ENCODE measurements around the gene EIF2B2.
A peak's percentile ranks its signal among the peaks of the same experiment; 100 is the strongest.
"Not testable (repeated sequence)": the region's sequence is repeated elsewhere in the genome, so short reads cannot be mapped to it uniquely, and the experiment has no call there.

The EIF2B2 gene

DNA sequence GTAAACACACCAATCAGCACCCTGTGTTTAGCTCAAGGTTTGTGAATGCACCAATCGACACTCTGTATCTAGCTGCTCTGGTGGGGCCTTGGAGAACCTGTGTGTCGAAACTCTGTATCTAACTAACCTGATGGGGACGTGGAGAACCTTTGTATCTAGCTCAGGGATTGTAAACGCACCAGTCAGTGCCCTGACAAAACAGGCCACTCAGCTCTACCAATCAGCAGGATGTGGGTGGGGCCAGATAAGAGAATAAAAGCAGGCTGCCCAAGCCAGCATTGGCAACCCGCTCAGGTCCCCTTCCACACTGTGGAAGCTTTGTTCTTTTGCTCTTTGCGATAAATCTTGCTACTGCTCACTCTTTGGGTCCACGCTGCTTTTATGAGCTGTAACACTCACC is 6.9 kb upstream of the EIF2B2 start:
- DNase-seq (ENCODE audit: low read depth): not testable (repeated sequence)

DNA sequence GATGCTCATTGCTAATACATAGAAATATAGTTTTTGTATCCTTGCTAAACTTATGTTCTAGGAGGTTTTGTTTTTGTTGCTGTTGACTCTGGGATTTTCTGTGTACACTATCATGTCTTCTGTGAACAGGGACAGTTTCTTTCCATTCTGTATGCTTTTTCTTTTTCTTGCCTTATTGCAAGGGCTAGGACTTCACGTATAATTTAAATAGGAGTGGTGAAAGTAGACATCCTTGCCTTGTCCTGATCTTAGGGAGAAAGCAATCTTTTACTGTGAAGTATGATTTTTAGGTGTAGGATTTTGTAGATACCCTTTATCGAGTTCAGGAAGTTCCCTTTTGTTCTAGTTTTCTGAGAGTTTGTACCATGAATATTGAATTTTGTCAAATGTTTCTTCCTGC is 1.5 kb upstream of the EIF2B2 start:
- no peak for DNase-seq (ENCODE audit: low read depth)

DNA sequence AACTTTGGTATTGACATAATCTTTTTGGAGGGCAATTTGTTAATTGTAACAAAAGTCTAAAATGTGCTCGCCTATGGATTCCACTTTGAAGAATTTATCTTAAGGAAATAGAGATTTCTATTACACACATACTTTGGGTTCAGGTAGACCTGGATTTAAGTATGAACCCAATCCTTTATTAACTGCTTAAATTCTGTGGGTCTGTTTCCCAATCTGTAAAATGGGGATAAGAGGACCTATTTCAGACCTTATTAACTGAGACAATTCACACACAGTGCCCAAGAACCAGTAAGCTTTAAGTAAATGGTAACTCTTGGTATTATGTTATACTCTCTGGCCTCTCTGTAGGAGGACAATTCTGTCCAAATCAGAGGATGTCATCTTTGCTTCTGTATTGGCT is 822 bp upstream of the EIF2B2 start:
- no peak for DNase-seq (ENCODE audit: low read depth)

DNA sequence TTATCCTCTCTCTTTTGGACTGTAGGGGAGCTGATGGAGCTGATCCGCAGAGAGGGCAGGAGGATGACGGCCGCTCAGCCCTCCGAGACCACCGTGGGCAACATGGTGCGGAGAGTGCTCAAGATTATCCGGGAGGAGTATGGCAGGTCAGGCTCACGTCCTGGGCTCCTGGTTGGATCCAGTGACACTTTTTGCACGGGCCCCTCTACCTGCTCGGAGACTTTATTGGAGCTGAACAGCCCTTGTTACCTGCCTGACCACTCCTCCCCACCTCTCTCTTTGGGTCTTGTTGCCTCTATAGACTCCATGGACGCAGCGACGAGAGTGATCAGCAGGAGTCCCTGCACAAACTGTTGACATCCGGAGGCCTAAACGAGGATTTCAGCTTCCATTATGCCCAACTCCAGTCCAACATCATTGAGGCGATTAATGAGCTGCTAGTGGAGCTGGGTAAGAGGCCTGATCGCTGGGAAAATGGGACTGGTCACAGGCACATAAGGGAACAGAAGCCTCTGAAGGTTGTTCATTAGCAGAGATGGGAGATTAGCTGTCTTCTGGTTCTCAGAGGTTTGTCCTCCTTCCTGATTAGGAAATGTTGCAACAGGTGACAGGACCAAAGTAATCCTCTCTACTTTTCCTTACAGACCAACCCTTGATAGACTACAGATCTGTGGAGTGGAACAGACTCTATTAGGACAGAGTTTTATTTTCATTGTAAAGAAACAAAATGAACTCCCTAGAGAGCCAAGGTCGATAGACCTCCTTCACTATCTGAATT is 718 bp downstream of the EIF2B2 start:
- peak; percentile 27 for DNase-seq (ENCODE audit: low read depth)

DNA sequence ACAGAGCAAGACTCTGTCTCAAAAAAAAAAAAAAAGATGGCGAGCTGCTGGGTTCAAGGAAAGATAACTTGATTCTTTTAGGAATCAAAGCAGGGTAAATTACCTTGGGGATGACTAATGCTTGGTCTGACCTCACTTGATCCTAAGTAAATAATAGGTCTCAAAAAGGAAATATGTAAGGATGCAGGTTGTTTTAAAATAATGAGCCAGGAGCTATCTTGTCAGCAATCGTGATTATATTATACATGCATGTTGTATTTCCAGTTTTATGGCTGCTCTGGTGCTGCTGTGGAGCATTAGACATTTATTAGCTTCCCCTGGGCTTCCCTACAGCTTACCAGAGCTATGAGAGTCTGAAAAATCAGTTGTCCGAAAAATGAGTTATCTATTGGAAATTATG is 2.6 kb downstream of the EIF2B2 start:
- no peak for DNase-seq (ENCODE audit: low read depth)

DNA sequence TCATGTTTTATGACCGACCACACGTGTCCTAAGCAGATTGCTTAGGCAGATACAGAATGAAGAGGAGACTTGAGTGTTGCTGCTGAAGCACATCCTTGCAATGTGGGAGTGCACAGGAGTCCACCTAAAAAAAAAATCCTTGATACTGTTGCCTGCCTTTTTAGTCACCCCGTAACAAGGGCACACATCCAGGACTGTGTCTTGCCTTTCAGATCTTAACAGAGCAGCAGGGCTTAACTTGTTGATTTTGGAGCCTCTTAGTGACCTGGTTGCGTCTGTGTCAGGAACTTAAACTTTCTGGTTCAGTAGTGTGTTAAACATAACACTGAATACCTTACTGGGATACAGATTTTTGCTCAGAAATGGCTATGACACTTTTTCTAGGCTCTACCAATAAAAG is 6.5 kb downstream of the EIF2B2 start:
- no peak for DNase-seq (ENCODE audit: low read depth)

DNA sequence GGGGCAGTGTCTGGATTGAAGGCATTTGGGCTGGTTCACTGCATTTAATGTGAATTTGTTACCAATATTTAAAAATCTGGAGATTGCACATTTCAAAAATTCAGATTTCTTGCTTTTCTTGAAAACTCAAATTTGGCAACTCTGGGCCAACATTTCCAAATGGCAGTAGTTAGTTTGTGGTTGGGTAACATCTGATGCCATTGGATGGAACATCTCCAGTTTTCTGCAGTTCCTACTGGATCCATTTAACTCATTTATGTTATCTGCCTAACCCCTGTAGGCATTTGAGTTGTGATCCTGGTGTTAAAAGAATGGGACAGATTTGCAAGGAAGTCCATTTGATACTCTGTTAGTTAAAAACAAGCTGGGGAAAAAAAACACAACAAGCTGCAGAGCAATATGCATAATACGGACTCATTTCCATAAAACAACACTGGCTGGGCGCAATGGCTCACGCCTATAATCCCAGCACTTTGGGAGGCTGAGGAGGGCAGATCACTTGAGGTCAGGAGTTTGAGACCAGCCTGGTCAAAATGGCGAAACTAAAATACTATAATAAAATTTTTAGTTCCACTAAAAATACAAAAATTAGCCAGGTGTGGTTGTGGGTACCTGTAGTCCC is 7.9 kb downstream of the EIF2B2 start:
- DNase-seq (ENCODE audit: low read depth): no peak

DNA sequence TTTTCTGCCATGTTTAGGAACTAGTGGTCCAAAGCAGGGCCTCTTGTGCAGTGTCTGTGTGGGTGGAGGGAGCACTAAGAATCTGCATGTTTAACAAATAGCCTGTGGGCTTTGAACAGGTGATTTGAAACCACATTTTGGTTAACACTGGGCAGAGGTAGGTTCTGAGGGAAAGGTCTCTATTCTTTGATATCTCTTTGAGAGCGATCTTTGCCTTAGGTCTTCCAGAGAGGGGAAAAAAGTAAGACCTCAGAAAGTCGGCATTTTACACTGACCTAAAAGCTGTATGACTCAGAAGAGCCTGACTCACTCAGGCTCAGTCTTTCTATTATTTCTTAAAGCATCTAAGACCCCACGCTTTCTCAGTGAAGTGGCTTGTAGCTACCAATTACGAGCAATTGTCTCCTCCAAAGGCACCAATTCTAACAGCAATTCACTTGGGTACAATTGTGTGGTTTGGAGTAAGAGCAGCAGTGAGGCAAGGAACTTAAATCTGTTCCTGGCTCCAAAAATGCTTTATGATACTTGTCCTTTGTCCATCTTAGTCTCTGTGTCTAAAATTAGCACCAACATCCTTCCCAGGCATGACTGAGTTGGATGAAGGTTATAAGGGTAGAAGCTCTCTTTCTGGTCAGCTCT is 8.8 kb downstream of the EIF2B2 start:
- DNase-seq (ENCODE audit: low read depth): peak; percentile 85

DNA sequence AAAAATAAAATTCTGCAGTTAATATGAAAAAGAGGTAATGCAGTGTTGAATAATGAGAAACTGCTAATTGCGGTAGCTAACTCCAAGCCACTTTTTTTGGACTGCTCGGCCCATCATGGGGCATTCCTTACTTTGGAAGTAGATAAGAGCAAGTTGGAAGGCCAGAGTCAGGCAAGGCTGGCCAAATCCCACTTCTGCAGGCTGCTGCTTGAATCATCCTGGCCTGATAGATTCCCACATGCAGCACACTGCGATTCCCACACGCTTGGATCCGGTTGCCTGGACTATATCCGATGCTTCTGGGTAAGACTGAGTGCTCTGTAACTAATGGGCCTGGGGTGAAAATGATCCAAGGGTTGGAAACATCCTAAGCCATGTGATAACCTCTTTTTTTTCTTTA is 10.6 kb downstream of the EIF2B2 start:
- no peak for DNase-seq (ENCODE audit: low read depth)

DNA sequence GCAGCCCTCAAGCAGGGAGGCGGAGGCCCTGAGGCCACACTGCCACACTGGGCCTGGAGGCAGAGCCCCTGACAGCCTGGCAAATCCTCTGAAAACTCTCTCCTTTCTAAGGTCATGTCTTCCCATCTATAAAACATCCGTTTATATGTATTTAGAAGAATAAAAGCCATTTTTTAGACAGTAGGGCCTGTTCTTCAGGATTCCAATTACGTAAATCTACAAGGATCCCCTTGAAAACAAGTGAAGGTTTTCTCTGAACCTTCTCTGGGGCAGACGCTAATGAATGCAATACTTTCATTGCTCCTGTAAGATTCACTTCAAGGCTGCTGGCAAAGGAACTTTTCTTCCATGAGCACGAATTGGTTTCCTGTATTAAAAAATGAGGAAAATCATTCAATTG is 12.8 kb downstream of the EIF2B2 start:
- DNase-seq (ENCODE audit: low read depth): no peak

DNA sequence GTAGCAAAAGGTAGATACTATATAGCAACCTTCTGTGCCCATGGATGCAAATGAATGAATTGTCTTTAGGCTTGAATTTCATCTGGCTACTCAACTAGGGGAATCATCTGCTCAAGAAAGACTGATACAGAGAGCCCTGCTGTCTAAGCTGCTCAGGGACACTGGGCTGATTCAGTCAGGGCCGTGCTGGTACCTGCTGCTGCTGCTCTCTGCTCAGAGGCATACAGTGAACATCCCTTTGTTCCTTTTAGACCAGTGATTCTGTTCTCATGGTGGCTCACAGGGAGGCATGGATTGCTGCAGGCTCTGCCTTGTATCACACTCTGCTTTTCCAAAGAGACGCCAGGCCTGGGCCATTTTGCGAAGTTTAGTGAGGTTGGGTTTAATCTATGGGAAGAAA is 14.1 kb downstream of the EIF2B2 start:
- no peak for DNase-seq (ENCODE audit: low read depth)

DNA sequence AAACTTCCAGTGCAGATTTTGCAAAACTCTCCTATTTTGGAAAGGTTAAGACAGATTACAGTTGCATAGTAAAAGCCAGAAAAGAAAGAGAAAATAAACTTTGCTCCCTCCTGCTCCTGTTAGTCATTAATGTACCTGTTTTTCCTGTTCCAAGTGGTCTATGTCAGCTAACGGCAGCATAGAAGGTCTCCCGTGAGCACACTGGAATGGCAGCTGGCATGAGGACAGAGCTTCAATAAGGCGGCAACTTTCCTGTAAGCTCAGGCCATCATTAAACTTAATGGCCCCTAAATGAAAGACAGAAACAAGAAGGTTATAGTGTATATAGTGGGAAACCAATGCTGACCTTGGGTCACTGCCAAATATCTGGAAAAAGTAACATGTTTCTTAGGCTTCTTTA is 16.0 kb downstream of the EIF2B2 start:
- DNase-seq (ENCODE audit: low read depth): no peak

DNA sequence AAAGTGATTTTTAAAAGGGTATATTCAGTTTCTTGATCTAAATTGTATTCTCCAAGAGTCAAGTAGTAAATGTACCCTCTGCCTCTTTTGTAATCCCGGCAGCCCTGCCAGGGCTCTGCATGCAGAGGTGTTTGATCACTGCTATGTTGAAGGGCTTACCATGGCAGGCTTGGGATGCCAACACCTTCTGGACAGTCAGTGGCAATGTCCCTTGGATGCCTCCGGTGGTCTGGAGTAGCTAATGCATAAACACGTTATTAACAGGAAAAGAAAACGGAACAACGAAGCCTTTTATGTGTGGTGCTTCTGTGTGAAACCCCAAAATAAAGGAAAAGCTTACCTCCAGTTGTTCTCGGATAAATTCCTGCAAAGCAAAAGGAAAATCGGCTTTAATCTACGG is 19.9 kb downstream of the EIF2B2 start:
- peak; percentile 63 for DNase-seq (ENCODE audit: low read depth)

DNA sequence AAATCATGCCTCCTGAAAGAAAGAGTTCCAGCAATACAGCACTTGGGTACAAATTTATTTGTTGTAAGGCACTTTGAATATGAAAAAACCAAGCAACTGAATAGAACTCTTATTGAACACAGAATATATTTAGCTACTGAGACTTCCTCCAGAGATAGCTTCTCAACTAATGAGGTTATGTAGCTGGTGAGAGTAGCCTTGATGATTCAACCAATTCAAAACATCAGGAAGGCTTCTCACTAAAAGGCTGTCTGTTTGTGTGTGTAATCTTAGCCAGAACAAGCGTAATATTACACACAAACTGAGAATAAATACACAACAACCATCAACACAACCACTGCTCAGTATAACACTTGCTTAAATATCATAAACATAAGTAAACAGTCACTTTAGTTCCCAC is 20.4 kb downstream of the EIF2B2 start:
- no peak for DNase-seq (ENCODE audit: low read depth)

DNA sequence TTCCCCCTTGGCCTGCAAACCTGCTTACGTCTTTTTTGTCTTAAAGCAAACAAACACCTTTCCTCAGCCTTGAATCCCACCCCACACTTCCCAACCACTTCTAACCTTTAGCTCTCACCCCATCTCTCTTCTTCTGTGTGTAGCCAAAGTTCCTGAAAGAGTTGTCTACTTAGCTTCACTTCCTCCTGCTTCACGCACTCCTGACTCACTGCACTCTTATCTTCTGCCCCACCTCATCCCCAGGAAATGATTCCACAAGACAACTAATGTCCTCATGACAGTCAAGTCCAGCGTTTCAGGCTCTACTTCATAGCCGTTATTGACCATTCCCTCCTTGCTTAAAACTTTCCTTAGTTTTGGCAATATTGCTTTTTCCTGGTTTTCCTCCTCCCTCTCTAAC is 22.4 kb downstream of the EIF2B2 start:
- peak; percentile 69 for DNase-seq (ENCODE audit: low read depth)

DNA sequence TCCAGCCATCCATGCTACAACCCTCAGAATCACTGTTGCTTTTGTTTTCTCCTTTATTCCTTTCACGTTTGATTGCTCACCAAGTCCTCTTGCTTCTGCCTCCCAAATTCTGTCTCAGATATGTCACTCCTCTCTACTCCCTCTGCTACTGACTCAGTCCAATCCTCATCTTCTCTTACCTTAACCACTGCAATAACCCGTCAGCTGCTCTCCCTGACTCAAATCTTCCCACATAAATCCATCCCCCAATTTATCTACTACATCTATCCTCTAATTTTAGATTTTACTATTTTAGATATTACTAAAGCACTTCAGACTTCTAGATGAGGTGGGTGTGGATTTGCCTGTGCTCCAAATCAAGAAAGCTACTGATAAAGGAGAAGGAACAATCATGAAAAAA is 23.2 kb downstream of the EIF2B2 start:
- DNase-seq (ENCODE audit: low read depth): no peak

DNA sequence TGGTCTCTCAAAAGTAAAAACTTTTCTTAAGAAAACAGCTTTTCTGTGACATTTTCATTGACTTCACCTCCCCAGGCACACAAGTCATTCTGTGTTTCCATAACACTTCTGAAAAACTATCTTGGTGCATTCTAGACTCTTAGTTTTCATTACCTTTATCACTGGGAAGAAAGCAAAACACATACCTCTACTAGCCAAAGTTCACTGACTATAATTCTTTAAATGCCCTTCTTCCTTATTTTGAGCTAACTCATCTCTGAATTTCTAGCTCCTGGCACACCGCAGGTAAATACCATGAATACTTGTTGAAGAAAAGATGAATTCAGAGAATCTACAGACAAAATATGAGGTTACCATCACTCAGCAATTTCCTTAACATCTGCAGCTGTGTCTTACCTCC is 27.4 kb downstream of the EIF2B2 start:
- no peak for DNase-seq (ENCODE audit: low read depth)

DNA sequence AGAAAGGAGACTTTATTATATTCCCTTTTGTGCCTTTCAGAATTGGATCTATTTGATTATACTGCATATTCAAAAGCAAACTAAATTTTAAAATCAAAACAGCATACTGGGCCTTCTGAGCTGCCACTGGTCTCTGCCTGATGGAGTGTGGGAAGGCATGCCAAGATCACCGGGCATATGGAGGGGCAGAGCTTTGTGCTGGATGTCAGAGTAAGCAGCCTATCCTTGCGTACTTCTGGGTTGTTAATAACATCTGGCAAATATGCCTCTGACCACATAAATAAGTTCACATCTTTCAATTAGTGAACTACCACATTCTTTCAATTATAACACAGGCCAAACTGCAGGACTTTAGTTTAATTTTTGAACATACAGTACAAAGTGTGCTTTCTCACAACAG is 30.2 kb downstream of the EIF2B2 start:
- no peak for DNase-seq (ENCODE audit: low read depth)

DNA sequence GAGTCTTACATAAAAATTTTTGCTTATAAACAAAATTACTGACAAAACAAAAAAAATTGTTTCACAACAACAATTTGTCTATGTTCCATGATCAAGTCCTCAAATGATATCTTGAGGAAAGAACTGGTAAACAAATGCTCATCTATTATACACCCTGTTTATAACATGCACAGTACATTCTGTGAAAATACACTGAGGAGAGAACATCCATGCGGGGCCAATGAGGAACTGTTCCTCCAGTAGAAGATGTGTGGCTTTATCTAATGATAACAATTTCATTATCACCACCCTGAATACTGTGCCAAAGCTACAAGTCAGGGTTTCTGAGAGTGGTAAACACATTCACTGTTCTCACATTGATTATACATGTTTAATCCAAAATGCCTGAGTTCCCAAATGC is 37.8 kb downstream of the EIF2B2 start:
- no peak for DNase-seq (ENCODE audit: low read depth)

DNA sequence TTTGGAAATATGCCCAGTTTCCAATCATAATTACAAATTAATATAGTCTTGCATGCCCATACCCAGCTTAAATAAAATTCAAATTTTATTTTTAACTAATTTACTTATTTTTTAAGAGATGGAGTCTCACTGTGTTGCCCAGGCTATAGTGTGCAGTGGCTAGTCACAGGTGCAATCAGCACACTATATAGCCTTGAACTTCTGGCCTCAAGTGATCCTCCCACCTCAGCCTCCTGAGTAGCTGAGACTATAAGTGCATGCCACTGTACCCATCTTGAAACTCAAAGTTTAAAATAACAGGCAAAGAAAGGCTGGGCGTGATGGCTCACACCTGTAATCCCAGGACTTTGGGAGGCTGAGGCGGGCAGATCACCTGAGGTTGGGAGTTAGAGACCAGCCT is 38.2 kb downstream of the EIF2B2 start:
- no peak for DNase-seq (ENCODE audit: low read depth)

DNA sequence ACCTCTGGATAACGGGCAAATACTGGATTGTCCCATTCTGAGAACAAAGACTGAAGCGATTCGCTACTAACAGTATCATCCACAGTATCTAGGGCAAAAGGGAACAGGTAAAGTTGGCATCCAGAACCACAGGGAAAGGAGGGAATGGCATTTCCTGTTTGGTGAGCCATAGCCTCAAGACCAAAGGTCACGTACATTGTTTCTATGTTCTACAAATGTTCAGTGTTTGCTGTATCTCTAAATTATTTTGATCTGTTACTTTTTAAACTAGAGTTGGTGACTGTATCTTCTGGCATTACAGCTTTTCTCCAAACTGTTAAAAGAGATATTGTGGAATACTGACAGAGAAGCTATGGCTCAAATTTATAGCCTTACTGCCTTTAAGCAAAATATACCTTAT is 38.9 kb downstream of the EIF2B2 start:
- peak; percentile 65 for DNase-seq (ENCODE audit: low read depth)

DNA sequence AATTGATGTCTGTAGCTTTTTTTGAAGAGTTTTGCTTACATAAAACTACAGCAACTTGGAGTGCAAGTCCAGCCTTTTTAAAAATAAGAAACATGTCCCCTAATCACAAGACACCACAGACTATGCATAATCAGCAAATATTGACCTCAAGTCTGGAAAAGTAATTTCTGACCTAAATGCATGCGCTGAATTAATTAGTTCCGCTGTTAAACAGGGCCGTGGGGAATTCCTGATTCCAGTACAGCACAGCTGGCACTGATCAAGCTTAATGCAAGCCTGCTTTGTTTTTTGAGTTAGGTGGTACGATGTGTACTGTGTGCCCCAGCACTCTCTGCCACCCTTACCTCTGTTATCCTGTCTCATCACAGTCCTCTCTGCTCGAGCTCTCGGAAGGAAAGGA is 39.3 kb downstream of the EIF2B2 start:
- no peak for DNase-seq (ENCODE audit: low read depth)

DNA sequence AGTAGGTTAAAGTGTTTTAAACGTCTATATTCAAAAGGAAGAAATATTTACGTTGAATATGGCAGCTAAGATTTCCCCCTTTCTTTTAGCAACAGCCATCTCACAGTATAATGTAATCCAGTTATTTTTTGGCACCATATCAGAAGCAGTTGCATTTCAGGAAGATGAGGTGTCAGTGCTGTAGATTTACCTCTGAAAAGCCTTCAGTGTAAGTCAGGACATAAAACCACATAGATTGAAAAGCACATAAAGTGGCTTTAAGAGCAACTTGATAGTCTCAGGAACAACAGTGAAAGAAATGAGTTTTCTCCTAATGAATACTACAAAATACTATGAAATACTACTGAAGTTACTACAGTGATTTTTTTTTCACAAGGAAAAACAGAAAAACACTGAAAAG is 41.6 kb downstream of the EIF2B2 start:
- peak; percentile 89 for DNase-seq (ENCODE audit: low read depth)

DNA sequence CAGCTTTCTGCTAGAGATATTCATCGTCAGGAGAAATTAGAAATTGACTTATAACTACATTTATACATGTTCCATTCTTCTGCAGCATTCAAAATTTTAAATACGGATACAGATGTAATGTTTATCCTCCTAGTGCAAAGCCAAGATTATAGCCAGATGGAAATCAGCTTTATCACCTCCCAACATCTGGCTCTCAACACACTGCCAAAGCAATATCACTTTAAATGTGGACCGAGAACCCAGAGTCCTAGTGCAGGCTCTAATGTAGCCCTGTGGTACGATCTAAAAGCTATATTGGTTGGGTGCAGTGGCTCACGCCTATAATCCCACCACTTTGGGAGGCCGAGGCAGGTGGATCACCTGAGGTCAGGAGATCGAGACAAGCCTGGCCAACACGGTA is 42.0 kb downstream of the EIF2B2 start:
- DNase-seq (ENCODE audit: low read depth): no peak
